Measurements from ENCODE around the gene ARHGAP22. TPM values are rescaled to one million over a fixed set of nuclear protein-coding genes. Genes with fewer than 3 reads are reported as not detected.

The ARHGAP22 gene
- total RNA-seq, 2 donors from 2014 or later, result 4.4 to 8.6 TPM

GRCh38 chr10:48439581-48440041 is 165.3 kb downstream of the ARHGAP22 start:
- Histone ChIP-seq H3K27me3 (replicated peaks; ENCODE audit: insufficient read depth) (no peaks in the 10 kb centered on the region), H3K4me1 (replicated peaks) (no peaks in the 10 kb centered on the region), H3K9me3 (no peaks in the 10 kb centered on the region), H3K27ac (no peak overlapping the region), H3K4me3 (no peak overlapping the region), H3K36me3 (peaks cover 0 to 4% of the 10 kb centered on the region in 2 donors)
- no peak for TF ChIP-seq POLR2AphosphoS5 (IDR thresholded peaks at IDR 0.05)
- no peak for TF ChIP-seq POLR2A (IDR thresholded peaks at IDR 0.05)
- no peak for TF ChIP-seq CTCF (IDR thresholded peaks at IDR 0.05)
- intact Hi-C loops (cut with DNase I), result no loop called here
- DNase-seq (ENCODE audit: low spot score), result no peak
- 64% methylated on average over 10 of the region's 10 CpGs for WGBS

- no peak for DNase-seq (ENCODE audit: low spot score)
- Histone ChIP-seq H3K4me3 (no peak overlapping the region), H3K4me1 (replicated peaks) (no peaks in the 10 kb centered on the region), H3K9me3 (no peaks in the 10 kb centered on the region), H3K27me3 (replicated peaks; ENCODE audit: insufficient read depth) (no peaks in the 10 kb centered on the region), H3K36me3 (peaks cover 0 to 4% of the 10 kb centered on the region in 2 donors), H3K27ac (no peak overlapping the region)
- TF ChIP-seq POLR2A (IDR thresholded peaks at IDR 0.05) (no peak), CTCF (IDR thresholded peaks at IDR 0.05) (no peak), POLR2AphosphoS5 (IDR thresholded peaks at IDR 0.05) (no peak)
- intact Hi-C loops (cut with DNase I), result no loop called here
- WGBS, result 68% methylated on average over 2 of the region's 2 CpGs
Measured at GRCh38 chr10:48439031-48439430, 165.8 kb downstream of the ARHGAP22 start.

DNA sequence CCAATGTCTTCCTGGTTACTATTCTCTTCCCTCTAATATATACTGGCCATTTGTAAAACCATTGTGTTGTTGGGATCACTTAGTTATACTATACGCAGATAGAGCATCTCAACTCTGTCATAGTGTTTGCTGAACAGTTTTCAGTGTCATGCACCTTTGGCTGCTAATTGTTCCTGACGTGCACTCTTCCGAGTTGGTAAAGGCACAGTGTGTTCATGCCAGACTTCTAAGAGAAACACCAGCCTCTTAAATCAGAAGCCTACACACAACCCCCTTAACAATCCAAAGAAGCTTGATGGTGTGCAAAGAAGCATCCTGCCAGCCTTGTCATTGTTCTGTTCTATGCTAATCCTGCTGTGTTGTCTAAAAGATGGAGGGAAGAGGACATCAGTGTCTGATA is 167.3 kb downstream of the ARHGAP22 start:
- Histone ChIP-seq H3K4me3 (no peak overlapping the region), H3K27ac (no peak overlapping the region), H3K4me1 (replicated peaks) (no peaks in the 10 kb centered on the region), H3K9me3 (no peaks in the 10 kb centered on the region), H3K27me3 (replicated peaks; ENCODE audit: insufficient read depth) (no peaks in the 10 kb centered on the region), H3K36me3 (peaks cover 0 to 4% of the 10 kb centered on the region in 2 donors)
- DNase-seq (ENCODE audit: low spot score), result no peak
- intact Hi-C loops (cut with DNase I), result no loop called here
- 89% methylated on average over 3 of the region's 3 CpGs for WGBS
- TF ChIP-seq POLR2A (IDR thresholded peaks at IDR 0.05) (no peak), POLR2AphosphoS5 (IDR thresholded peaks at IDR 0.05) (no peak), CTCF (IDR thresholded peaks at IDR 0.05) (no peak)

- TF ChIP-seq POLR2AphosphoS5 (IDR thresholded peaks at IDR 0.05) (no peak), POLR2A (IDR thresholded peaks at IDR 0.05) (no peak), CTCF (IDR thresholded peaks at IDR 0.05) (no peak)
- Histone ChIP-seq H3K27me3 (replicated peaks; ENCODE audit: insufficient read depth) (no peaks in the 10 kb centered on the region), H3K27ac (no peak overlapping the region), H3K36me3 (peaks cover 0 to 4% of the 10 kb centered on the region in 2 donors), H3K4me1 (replicated peaks) (no peaks in the 10 kb centered on the region), H3K9me3 (no peaks in the 10 kb centered on the region), H3K4me3 (no peak overlapping the region)
- no peak for DNase-seq (ENCODE audit: low spot score)
- intact Hi-C loops (cut with DNase I), result no loop called here
Measured at GRCh38 chr10:48431871-48432270, 173.0 kb downstream of the ARHGAP22 start.

- intact Hi-C loops (cut with DNase I), result no loop called here
- Histone ChIP-seq H3K27me3 (replicated peaks; ENCODE audit: insufficient read depth) (no peaks in the 10 kb centered on the region), H3K4me1 (replicated peaks) (no peaks in the 10 kb centered on the region), H3K36me3 (no peaks in the 10 kb centered on the region), H3K4me3 (no peak overlapping the region), H3K27ac (no peak overlapping the region), H3K9me3 (no peaks in the 10 kb centered on the region)
- DNase-seq (ENCODE audit: low spot score), result no peak
- TF ChIP-seq POLR2A (IDR thresholded peaks at IDR 0.05), result no peak
- TF ChIP-seq POLR2AphosphoS5 (IDR thresholded peaks at IDR 0.05), result no peak
- no peak for TF ChIP-seq CTCF (IDR thresholded peaks at IDR 0.05)
- WGBS, result 96% methylated on average over 4 of the region's 4 CpGs
Measured at GRCh38 chr10:48430402-48430993, 174.4 kb downstream of the ARHGAP22 start.
